Adrenal gland (tissue), 12 donors: ENCODE results near the gene ARL4D. TPM values are rescaled to one million over a fixed set of nuclear protein-coding genes. Genes with fewer than 3 reads are reported as not detected.

Experiments
- DNase-seq, 7 donors: peaks; one replicate each; pipeline ENCODE4 v3.0.0-alpha.2; 2019 to 2020
- H3K27ac ChIP-seq, 5 donors: fragments of 200-600 bp; sonication (generic) in 4 of 5; 1 replicate in 3 of 5; 2 replicates in 2 of 5; pipeline versions ENCODE4 v1.5.1 to v1.8.0; 2016 to 2020; ENCODE audit warnings: mild to moderate bottlenecking in 1 of 5
- H3K27me3 ChIP-seq: fragments of 200-600 bp; 2 replicates; pipeline ENCODE4 v1.8.0; 2021
- H3K36me3 ChIP-seq, 2 donors: fragments of 200-600 bp; replicated peaks in 1 of 2; 1 replicate in 1 of 2; 2 replicates in 1 of 2; pipeline versions ENCODE4 v1.5.1 to v1.8.0; 2018 to 2022
- H3K4me1 ChIP-seq, 2 donors: fragments of 200-600 bp; replicated peaks in 1 of 2; 1 replicate in 1 of 2; 2 replicates in 1 of 2; pipeline versions ENCODE4 v1.5.1 to v1.8.0; 2018 to 2021
- H3K4me3 ChIP-seq, 4 donors: fragments of 200-600 bp; sonication (generic) in 3 of 4; one replicate each; pipeline ENCODE4 v1.5.1; 2016 to 2018
- H3K9me3 ChIP-seq, 3 donors: fragments of 200-600 bp; sonication (generic) in 1 of 3; replicated peaks in 1 of 3; 1 replicate in 2 of 3; 2 replicates in 1 of 3; pipeline versions ENCODE4 v1.5.1 to v1.8.0; 2016 to 2021
- POLR2A ChIP-seq, 2 donors: fragments of 450-650 bp; IDR thresholded peaks; one replicate each; pipeline ENCODE4 v1.6.1; 2017; ENCODE audit warnings: antibody characterized with exemption in 2 of 2, mild to moderate bottlenecking in 2 of 2, moderate library complexity in 1 of 2
- WGBS, 4 donors: extraction: QIAGEN DNeasy Blood & Tissue Kit in 2 of 4; methylation state at CpG; one replicate each; pipeline versions ENCODE4 v1.1.5 to v1.1.7; 2013 to 2017; 5-methylcytosine and 5-hydroxymethylcytosine counted together
- intact Hi-C, 2 donors: fragments of 100-400 bp; cut with DNase I; formaldehyde crosslinking; loops; one replicate each; pipeline versions ENCODE4 v1.14.1 to v1.15.0; 2022 to 2023
- microRNA counts, 2 donors: library from miRNA; unstranded; fragments of <30 nt; microRNA quantifications; one replicate each; lab custom pipeline; 2016
- polyA plus RNA-seq, 3 donors: library from polyadenylated mRNA; stranded (reverse); fragments of 200-250 nt in 2 of 3; fragments of 350-450 nt in 1 of 3; fragmentation: Illumina TruSeq in 1 of 3; extraction: RNeasy Lipid Tissue Mini Kit (QIAGEN cat#74804) in 1 of 3; gene quantifications; one replicate each; pipeline ENCODE4 v1.2.3, GENCODE V29; 2013 to 2014
- small RNA-seq, 2 donors: library from RNA; depleted of rRNA; stranded (forward); fragments of <200 nt; gene quantifications; one replicate each; pipeline ENCODE3, GENCODE V24; 2016
- total RNA-seq, 9 donors: library from RNA; depleted of rRNA in 4 of 9; stranded (reverse); fragments of >200 nt in 4 of 9; fragments of 120-200 nt in 1 of 9; fragmentation: NEBNext Ultra II Directional in 1 of 9; extraction: Animal tissue kit (Norgen Biotek cat#: 25700) in 1 of 9; gene quantifications; one replicate each; pipeline versions ENCODE4 v1.1.0 to v1.2.4, GENCODE V29; 2013 to 2023
- TF ChIP-seq, protein P1 (sequence below), 6 experiments: fragments of 450-650 bp in 4 of 6; fragments of 200-600 bp in 2 of 6; sonication (generic) in 1 of 6; IDR thresholded peaks; 1 replicate in 5 of 6; 2 replicates in 1 of 6; pipeline versions ENCODE4 v1.5.1 to v1.8.0; 2016 to 2021; ENCODE audit warnings: antibody characterized with exemption in 6 of 6, mild to moderate bottlenecking in 2 of 6, moderate library complexity in 1 of 6
- donor health status: healthy with polysubstance abuse.
- donor health status: Bipolar disorder and iron deficiency.
- donor health status: DM: yes; HTN: yes; CAD: no.
- donor health status: DM: no; HTN: no; CAD: no.
- donor health status: DM: no; HTN: no; CAD: no.
- donor health status: DM: yes; HTN: yes; CAD: no.

The ARL4D gene
- total and polyA plus RNA-seq, 12 donors: 2.4 to 9.0 (median 5.7) TPM

DNA sequence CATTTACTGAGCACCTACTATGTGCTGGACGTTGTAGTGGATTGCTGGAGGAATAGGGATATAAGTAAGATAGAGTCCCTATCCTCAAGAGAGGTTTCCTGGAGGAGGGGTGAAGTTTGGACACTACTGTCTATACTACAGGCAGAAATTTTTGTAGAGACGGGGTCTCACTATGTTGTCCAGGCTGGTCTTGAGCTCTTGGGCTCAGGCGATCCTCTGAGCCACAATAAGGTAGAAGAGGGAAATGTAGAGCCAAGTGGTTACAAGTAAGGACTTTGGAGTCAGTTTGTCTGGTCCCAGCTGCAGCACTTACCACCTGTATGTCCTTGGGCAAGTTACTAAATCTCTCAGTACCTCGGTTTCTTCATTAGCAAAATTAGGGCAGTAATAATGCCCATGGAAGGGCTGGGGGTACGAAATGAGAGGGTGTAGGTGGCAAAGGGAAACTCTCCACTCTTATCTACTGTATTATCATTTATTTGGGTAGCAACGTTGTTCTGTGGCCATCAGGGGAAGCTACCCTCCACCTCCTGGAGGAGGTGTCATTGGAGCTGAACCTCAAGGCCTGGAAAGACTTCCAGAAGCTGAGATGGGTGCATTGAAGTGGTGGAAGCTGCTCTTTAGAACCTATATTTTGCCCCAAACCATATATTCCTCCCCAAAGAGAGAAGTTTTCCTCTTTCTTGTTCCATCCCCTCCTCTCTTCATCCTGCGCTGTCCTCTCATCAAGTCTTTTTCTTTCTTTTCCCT, 50.1 kb downstream of the ARL4D start:
- DNase-seq: no peak
- Histone ChIP-seq H3K36me3 (no peaks in the 10 kb centered on the region), H3K4me1 (no peaks in the 10 kb centered on the region), H3K9me3 (no peaks in the 10 kb centered on the region), H3K4me3 (no peak overlapping the region), H3K27ac (no peak overlapping the region), H3K27me3 (no peaks in the 10 kb centered on the region)
- intact Hi-C loops: no loop called here
- WGBS, 4 donors: 65 to 72% (median 69%) methylated on average over 7 of the region's 7 CpGs
- TF ChIP-seq, protein P1, sequence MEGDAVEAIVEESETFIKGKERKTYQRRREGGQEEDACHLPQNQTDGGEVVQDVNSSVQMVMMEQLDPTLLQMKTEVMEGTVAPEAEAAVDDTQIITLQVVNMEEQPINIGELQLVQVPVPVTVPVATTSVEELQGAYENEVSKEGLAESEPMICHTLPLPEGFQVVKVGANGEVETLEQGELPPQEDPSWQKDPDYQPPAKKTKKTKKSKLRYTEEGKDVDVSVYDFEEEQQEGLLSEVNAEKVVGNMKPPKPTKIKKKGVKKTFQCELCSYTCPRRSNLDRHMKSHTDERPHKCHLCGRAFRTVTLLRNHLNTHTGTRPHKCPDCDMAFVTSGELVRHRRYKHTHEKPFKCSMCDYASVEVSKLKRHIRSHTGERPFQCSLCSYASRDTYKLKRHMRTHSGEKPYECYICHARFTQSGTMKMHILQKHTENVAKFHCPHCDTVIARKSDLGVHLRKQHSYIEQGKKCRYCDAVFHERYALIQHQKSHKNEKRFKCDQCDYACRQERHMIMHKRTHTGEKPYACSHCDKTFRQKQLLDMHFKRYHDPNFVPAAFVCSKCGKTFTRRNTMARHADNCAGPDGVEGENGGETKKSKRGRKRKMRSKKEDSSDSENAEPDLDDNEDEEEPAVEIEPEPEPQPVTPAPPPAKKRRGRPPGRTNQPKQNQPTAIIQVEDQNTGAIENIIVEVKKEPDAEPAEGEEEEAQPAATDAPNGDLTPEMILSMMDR (IDR thresholded peaks at IDR 0.05): no peak
- no peak for TF ChIP-seq POLR2A (IDR thresholded peaks at IDR 0.05)

DNA sequence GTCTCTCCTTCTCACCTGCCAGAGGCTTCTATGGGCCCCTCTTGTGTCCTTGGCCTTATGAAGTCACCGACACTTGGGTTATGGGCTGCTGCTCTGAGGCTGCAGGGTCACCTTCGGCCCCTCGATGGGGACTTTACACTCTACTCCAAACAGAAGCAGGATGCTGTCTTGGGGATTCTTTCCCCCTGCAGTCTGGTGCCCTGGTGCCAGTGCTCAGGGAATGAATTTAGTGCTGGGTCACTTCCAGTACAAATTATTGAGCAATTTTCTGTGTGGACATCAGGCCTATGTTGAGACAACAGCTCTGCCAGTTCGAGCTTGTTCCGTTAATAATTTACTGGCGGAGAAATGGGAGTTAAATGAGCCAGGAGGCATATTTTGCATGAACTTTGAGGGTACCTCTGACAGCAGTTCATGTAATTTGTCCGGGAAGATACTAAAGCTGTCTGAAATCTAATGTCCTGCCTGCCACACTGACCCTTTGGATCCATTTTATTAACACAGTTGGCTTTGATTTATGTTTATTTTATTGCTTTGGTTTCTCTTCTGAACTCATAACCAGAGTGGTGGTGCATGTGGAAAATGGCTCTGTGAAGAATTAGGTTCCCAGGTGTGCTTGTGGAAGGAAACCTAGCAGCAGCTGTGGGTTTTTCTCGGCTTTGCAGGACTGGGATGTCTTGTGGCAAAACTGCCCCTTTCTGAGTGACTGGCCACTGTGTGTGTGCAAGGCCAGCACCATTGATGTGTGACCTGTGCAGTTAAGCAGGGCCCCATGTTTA, 50.9 kb downstream of the ARL4D start:
- TF ChIP-seq, protein P1 (IDR thresholded peaks at IDR 0.05): no peak
- no peak for TF ChIP-seq POLR2A (IDR thresholded peaks at IDR 0.05)
- WGBS, 4 donors: 63 to 68% (median 68%) methylated on average over 8 of the region's 8 CpGs
- intact Hi-C loops: no loop called here
- no peaks in the 10 kb centered on the region for H3K27me3 ChIP-seq
- no peaks in the 10 kb centered on the region for H3K9me3 ChIP-seq
- H3K36me3 ChIP-seq: no peaks in the 10 kb centered on the region
- DNase-seq: no peak
- no peak overlapping the region for H3K4me3 ChIP-seq
- no peak overlapping the region for H3K27ac ChIP-seq
- no peaks in the 10 kb centered on the region for H3K4me1 ChIP-seq

MicroRNA genes within 50 kb of the gene (microRNA counts, 767-probe panel; counts per million panel counts)
- microRNA hsa-miR-2117 (lab: Ali Mortazavi, UCI): 0 counts per million in 2 donors

Small RNA genes within 50 kb of the gene (small RNA-seq; reads per million reads assigned to genes)
- gene RNU6-1137P (0 reads per million in 2 donors), gene RNU6-406P (0 reads per million in 2 donors), gene RNU6-470P (0 reads per million in 2 donors)

Other genes with a start within 250 kb of the ARL4D start
- gene NBR1, start 227.8 kb upstream of the ARL4D start, total RNA-seq: 100 to 1,000 TPM in 7 of 9 donors, 10 to 100 TPM in 2; 63.6 to 139 (median 110) TPM
- 10 to 100 TPM; 38.6 to 83.4 (median 39.9) TPM for gene NBR1, start 227.8 kb upstream of the ARL4D start, polyA plus RNA-seq
- gene TMEM106A, start 187.1 kb upstream of the ARL4D start, total RNA-seq: 10 to 100 TPM in 4 of 9 donors, 1 to 10 TPM in 5; 2.1 to 20.1 (median 9.0) TPM
- 1 to 10 TPM; 1.9 to 9.2 (median 4.5) TPM for gene TMEM106A, start 187.1 kb upstream of the ARL4D start, polyA plus RNA-seq
- not detected for gene CCDC200, start 170.4 kb upstream of the ARL4D start, total RNA-seq
- not detected for gene CCDC200, start 170.4 kb upstream of the ARL4D start, polyA plus RNA-seq
- 1,000 to 10,000 TPM in 4 of 9 donors, not detected in 5; 1,199 to 3,253 (median 2,829) TPM for gene RNU2-1, start 165.0 kb upstream of the ARL4D start, total RNA-seq
- not detected for gene RNU2-1, start 165.0 kb upstream of the ARL4D start, polyA plus RNA-seq
- 10 to 100 TPM; 15.2 to 43.6 (median 35.4) TPM for gene DHX8, start 85.0 kb downstream of the ARL4D start, total RNA-seq
- 10 to 100 TPM; 28.9 to 37.7 (median 30.9) TPM for gene DHX8, start 85.0 kb downstream of the ARL4D start, polyA plus RNA-seq
- 1 to 10 TPM in 6 of 9 donors, under 1 TPM in 3; 0.22 to 3.5 (median 1.8) TPM for gene ETV4, start 147.3 kb downstream of the ARL4D start, total RNA-seq
- 1 to 10 TPM; 1.9 to 6.6 (median 1.9) TPM for gene ETV4, start 147.3 kb downstream of the ARL4D start, polyA plus RNA-seq